Measurements from ENCODE around the gene ANKRD44.

The ANKRD44 gene

GRCh38 chr2:196952936-196953335 is 357.6 kb downstream of the ANKRD44 start:
- no peaks in the 10 kb centered on the region for H3K9me3 Mint-ChIP-seq
- no peak overlapping the region for H3K27ac Mint-ChIP-seq
- H3K4me1 Mint-ChIP-seq = no peaks in the 10 kb centered on the region
- H3K36me3 Mint-ChIP-seq = no peaks in the 10 kb centered on the region
- H3K27me3 Mint-ChIP-seq = no peaks in the 10 kb centered on the region
- H3K4me3 Mint-ChIP-seq = no peak overlapping the region

- Mint-ChIP-seq H3K27ac (no peak overlapping the region), H3K9me3 (no peaks in the 10 kb centered on the region), H3K36me3 (no peaks in the 10 kb centered on the region), H3K4me3 (no peak overlapping the region), H3K4me1 (no peaks in the 10 kb centered on the region), H3K27me3 (no peaks in the 10 kb centered on the region)
Observed at GRCh38 chr2:196951973-196952372, 358.6 kb downstream of the ANKRD44 start.

GRCh38 chr2:196949116-196949515 is 361.5 kb downstream of the ANKRD44 start:
- peaks cover 3% of the 10 kb centered on the region for H3K36me3 Mint-ChIP-seq
- H3K9me3 Mint-ChIP-seq = no peaks in the 10 kb centered on the region
- H3K4me1 Mint-ChIP-seq = no peaks in the 10 kb centered on the region
- H3K4me3 Mint-ChIP-seq = no peak overlapping the region
- no peaks in the 10 kb centered on the region for H3K27me3 Mint-ChIP-seq
- no peak overlapping the region for H3K27ac Mint-ChIP-seq

GRCh38 chr2:196944570-196944969 is 366.0 kb downstream of the ANKRD44 start:
- Mint-ChIP-seq H3K9me3 (no peaks in the 10 kb centered on the region), H3K4me1 (no peaks in the 10 kb centered on the region), H3K36me3 (peaks cover 3% of the 10 kb centered on the region), H3K27ac (no peak overlapping the region), H3K27me3 (peaks cover 2% of the 10 kb centered on the region), H3K4me3 (no peak overlapping the region)

GRCh38 chr2:196941398-196942078 is 369.0 kb downstream of the ANKRD44 start:
- Mint-ChIP-seq H3K27me3 (peaks cover 2% of the 10 kb centered on the region), H3K27ac (no peak overlapping the region), H3K4me3 (no peak overlapping the region), H3K4me1 (no peaks in the 10 kb centered on the region), H3K9me3 (no peaks in the 10 kb centered on the region), H3K36me3 (peaks cover 3% of the 10 kb centered on the region)

- H3K27me3 Mint-ChIP-seq = peaks cover 2% of the 10 kb centered on the region
- H3K27ac Mint-ChIP-seq = no peak overlapping the region
- H3K4me3 Mint-ChIP-seq = no peak overlapping the region
- no peaks in the 10 kb centered on the region for H3K9me3 Mint-ChIP-seq
- H3K4me1 Mint-ChIP-seq = peaks cover 8% of the 10 kb centered on the region
- no peaks in the 10 kb centered on the region for H3K36me3 Mint-ChIP-seq
Observed at GRCh38 chr2:196939371-196939770, 371.2 kb downstream of the ANKRD44 start.

Data from activated naive CD4-positive, alpha-beta T cell treated with anti-CD3 and anti-CD28 coated beads, Interleukin-2, amount 50 U/mL, for 24 hours (primary cell).